ENCODE measurements around the gene IL16.

- TF ChIP-seq POLR2AphosphoS5 (IDR thresholded peaks at IDR 0.05; ENCODE audit: low read depth, low read length): no peak
- no peak for TF ChIP-seq TAF1 (IDR thresholded peaks at IDR 0.05; ENCODE audit: low read depth, low read length)
Measured at GRCh38 chr15:81261172-81261811, 64.6 kb downstream of the IL16 start.
